Measurements from ENCODE around the gene MIA2.

- peak in 3 of 7 experiments; percentile 18 to 26 (median 26) for TF ChIP-seq CTCF (IDR thresholded peaks at IDR 0.05)
- TF ChIP-seq POLR2A (IDR thresholded peaks at IDR 0.05), result no peak
Measured at GRCh38 chr14:39426605-39427004, 192.9 kb downstream of the MIA2 start.

Data from body of pancreas (tissue), 4 donors.